NCI-H510A (cell line): ENCODE data around the gene CRYZ.
"Not testable (repeated sequence)": the region's sequence is repeated elsewhere in the genome, so short reads cannot be mapped to it uniquely, and the experiment has no call there.

Experiments used
- DNase-seq: peaks from one replicate; lab custom pipeline; 2025; lab: John Stamatoyannopoulos, UW

Gene CRYZ

GRCh38 chr1:74681001-74681400, 51.8 kb downstream of the CRYZ start:
- DNase-seq: no peak

- no peak for DNase-seq
Measured at GRCh38 chr1:74679811-74680210, 53.0 kb downstream of the CRYZ start.

GRCh38 chr1:74677926-74678325, 54.9 kb downstream of the CRYZ start:
- DNase-seq: no peak

- no peak for DNase-seq
Measured at GRCh38 chr1:74674278-74675048, 58.4 kb downstream of the CRYZ start.

- DNase-seq: peak; percentile 66
Measured at GRCh38 chr1:74673351-74674111, 59.3 kb downstream of the CRYZ start, which contains the start of gene ERICH3. Gene ERICH3 (minus strand): TSS chr1:74673792. CDS start chr1:74673519, 273 bp downstream.

GRCh38 chr1:74670866-74671265, 62.0 kb downstream of the CRYZ start:
- DNase-seq: not testable (repeated sequence)
